Colonic mucosa (tissue), 4 donors: ENCODE measurements around the gene B4GALNT3. TPM values are rescaled to one million over a fixed set of nuclear protein-coding genes. Genes with fewer than 3 reads are reported as not detected.

Experiments used
- DNase-seq: peaks from one replicate; pipeline ENCODE4 v3.0.0-alpha.2; 2020
- H3K27ac ChIP-seq: fragments of 200-600 bp; one replicate; pipeline ENCODE4 v1.8.0; 2021
- H3K27me3 ChIP-seq: fragments of 200-600 bp; one replicate; pipeline ENCODE4 v1.8.0; 2021
- H3K36me3 ChIP-seq: fragments of 200-600 bp; one replicate; pipeline ENCODE4 v1.8.0; 2021
- H3K4me1 ChIP-seq: fragments of 200-600 bp; one replicate; pipeline ENCODE4 v1.8.0; 2021; ENCODE audit warnings: mild to moderate bottlenecking
- H3K4me3 ChIP-seq: fragments of 200-600 bp; one replicate; pipeline ENCODE4 v1.8.0; 2021
- H3K9ac ChIP-seq, 2 donors: one replicate each; pipeline ENCODE4 v1.7.0; 2013; ENCODE audit warnings: control low read depth in 2 of 2, low read depth in 2 of 2, low read length in 2 of 2
- H3K9me3 ChIP-seq: fragments of 200-600 bp; one replicate; pipeline ENCODE4 v1.8.0; 2021
- CTCF ChIP-seq: fragments of 200-600 bp; IDR thresholded peaks from one replicate; pipeline ENCODE4 v1.8.0; 2022; ENCODE audit warnings: antibody characterized with exemption, mild to moderate bottlenecking
- intact Hi-C: fragments of 100-400 bp; cut with DNase I; formaldehyde crosslinking; loops from one replicate; pipeline ENCODE4 v1.14.1; 2022
- total RNA-seq, 2 donors: library from RNA; stranded (reverse); fragmentation: NEBNext Ultra II Directional in 1 of 2; extraction: Animal tissue kit (Norgen Biotek cat#: 25700) in 1 of 2; gene quantifications; one replicate each; pipeline ENCODE4 v1.2.1, GENCODE V29; 2021
- donor health status: healthy.
- donor health status: DM: no; HTN: no; CAD: no.
- donor health status: DM: no; HTN: no; CAD: no.

The B4GALNT3 gene
- total RNA-seq, 2 donors from 2014 or later = 73.7 to 84.0 TPM

DNA sequence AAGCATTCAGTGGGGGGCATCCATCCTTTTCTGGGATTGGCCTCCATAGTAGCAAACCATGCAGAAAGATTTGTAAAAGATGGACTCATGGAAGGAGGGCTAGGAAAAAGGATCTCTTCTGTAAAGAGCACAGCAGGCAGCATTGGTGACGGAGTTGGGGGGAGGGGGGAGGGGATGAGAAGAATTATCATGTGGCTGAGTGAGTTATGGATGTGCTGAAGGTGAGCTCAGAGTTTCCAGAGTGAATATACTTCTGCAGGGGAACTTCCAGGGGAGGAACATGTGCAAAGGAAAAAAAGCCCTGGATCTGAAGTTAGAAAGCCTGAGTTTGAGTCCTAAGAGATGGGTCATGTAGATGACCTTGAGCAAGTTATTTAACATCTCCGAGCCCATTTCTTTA lies 3.9 kb upstream of the B4GALNT3 start:
- intact Hi-C loops = no loop called here

DNA sequence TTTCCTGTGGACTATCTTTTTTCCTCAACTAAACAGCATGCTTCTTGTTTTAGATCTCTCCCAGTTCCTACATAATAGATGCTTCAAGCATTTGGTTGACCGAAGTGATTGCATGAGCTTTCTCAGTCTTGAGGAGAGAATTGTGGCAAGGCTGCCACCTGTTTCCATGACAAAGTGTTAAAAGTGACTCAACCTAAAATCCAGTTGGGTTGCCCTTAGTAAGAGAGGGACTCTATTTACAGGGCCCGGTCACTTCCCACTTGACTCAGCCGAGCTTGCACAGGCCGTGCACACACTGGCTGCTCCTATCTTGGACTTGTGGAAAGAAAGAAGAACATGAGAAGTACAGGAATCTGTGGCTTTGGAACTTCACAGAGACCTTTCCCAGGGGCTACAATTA lies 2.1 kb upstream of the B4GALNT3 start:
- H3K9me3 ChIP-seq = no peaks in the 10 kb centered on the region
- intact Hi-C loops = no loop called here
- DNase-seq = no peak

More for the DNA sequence above, 3.9 kb upstream of the B4GALNT3 start:
- H3K27me3 ChIP-seq = no peaks in the 10 kb centered on the region
- H3K9me3 ChIP-seq = no peaks in the 10 kb centered on the region
- DNase-seq = no peak
- no peak for TF ChIP-seq CTCF
- H3K4me1 ChIP-seq = no peaks in the 10 kb centered on the region
- H3K9ac ChIP-seq = no peak overlapping the region
- no peak overlapping the region for H3K27ac ChIP-seq
- no peak overlapping the region for H3K4me3 ChIP-seq
- no peaks in the 10 kb centered on the region for H3K36me3 ChIP-seq

GRCh38 chr12:459050-459429 lies 699 bp upstream of the B4GALNT3 start:
- peaks cover 4% of the 10 kb centered on the region for H3K27me3 ChIP-seq
- no peaks in the 10 kb centered on the region for H3K9me3 ChIP-seq
- no peaks in the 10 kb centered on the region for H3K4me1 ChIP-seq
- intact Hi-C loops = no loop called here
- H3K4me3 ChIP-seq = no peak overlapping the region
- H3K36me3 ChIP-seq = no peaks in the 10 kb centered on the region
- DNase-seq = no peak
- peak overlapping the region in 1 of 2 donors; percentile 59 for H3K9ac ChIP-seq
- TF ChIP-seq CTCF = no peak
- H3K27ac ChIP-seq = peak overlapping the region; percentile 41

More for the DNA sequence above, 2.1 kb upstream of the B4GALNT3 start:
- Histone ChIP-seq H3K4me3 (no peak overlapping the region), H3K27me3 (peaks cover 4% of the 10 kb centered on the region), H3K27ac (no peak overlapping the region), H3K36me3 (no peaks in the 10 kb centered on the region), H3K4me1 (no peaks in the 10 kb centered on the region), H3K9ac (no peak overlapping the region)
- TF ChIP-seq CTCF = no peak

DNA sequence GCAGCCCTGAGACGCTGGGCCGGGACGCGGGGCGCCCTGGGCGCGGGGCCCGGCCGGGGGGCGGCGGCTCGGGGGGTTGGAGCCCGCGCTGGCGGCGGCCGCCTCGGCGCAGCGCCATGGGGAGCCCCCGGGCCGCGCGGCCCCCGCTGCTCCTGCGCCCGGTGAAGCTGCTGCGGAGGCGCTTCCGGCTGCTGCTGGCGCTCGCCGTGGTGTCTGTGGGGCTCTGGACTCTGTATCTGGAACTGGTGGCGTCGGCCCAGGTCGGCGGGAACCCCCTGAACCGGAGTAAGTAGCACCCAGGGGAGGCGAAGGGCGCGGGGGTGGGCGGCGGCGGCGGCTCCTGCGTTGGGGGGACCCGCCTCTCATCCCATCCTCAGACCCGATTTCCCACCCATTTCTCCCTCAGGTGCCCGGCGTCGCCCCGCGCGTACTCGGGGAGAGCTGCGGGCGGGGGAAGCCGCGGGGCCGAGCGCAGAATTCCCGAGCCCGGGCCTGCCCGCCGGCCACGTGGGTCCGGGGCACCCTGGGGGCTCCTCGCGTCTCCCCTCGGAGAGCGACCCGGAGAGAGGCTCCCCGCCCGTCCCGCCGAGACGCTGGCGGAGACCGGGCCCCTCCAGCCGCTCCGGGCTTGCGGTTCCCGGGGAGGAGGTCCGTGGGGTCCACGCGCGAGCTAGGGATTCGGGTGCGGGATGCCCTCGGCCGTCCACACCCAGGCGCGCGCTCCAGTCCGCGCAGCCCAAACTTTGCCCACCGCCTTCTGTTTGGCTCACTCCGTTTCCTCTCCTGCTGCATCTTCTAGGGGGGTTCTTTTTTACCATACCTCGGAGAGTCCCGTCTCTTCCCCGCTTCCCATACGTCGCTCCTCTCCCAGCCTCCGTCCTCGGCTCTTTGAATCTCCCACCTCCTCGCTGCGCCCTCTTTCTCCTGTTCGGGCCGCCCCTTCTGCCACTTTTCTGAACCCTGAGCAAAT lies 807 bp downstream of the B4GALNT3 start:
- H3K4me3 ChIP-seq = peak overlapping the region; percentile 60

GRCh38 chr12:461425-461824 lies 1.7 kb downstream of the B4GALNT3 start:
- no peaks in the 10 kb centered on the region for H3K36me3 ChIP-seq
- peak overlapping the region; percentile 60 for H3K4me3 ChIP-seq
- peaks cover 4% of the 10 kb centered on the region for H3K27me3 ChIP-seq
- intact Hi-C loops = loop anchor here (5.0 kb wide), 1 partner anchor 41 kb away; no protein-coding TSS in a partner anchor
- H3K9me3 ChIP-seq = no peaks in the 10 kb centered on the region
- H3K9ac ChIP-seq = peak overlapping the region in 1 of 2 donors; percentile 66
- H3K4me1 ChIP-seq = no peaks in the 10 kb centered on the region
- peak overlapping the region; percentile 19 for H3K27ac ChIP-seq
- TF ChIP-seq CTCF = no peak
- DNase-seq = peak; percentile 79

More for the DNA sequence above, 807 bp downstream of the B4GALNT3 start:
- Histone ChIP-seq H3K36me3 (no peaks in the 10 kb centered on the region), H3K9ac (peak overlapping the region; percentile 66 to 80), H3K9me3 (no peaks in the 10 kb centered on the region), H3K27me3 (peaks cover 4% of the 10 kb centered on the region), H3K4me1 (no peaks in the 10 kb centered on the region), H3K27ac (peak overlapping the region; percentile 47)
- no peak for TF ChIP-seq CTCF
- peak; percentile 38 for DNase-seq
- intact Hi-C loops = loop anchor here (5.0 kb wide), 1 partner anchor 42 kb away; no protein-coding TSS in a partner anchor
